ENCODE results near the gene PRR23E.

DNA sequence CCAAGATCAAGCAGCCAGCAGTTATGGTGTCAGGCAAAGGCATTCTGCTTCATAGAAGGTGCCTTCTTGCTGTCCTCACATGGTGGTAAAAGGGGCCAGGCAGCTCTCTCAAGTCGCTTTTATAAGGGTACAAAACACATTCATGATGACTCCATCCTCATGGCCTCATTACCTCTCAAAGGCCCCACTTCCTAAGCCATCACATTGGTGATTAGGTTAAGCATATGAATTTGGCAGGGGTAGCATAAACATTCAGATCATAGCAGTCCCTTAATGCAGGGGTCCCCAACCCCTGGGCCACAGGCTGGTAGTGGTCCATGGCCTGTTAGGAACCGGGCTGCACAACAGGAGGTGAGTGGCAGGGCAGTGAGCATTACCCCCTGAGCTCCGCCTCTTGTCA lies 42.8 kb downstream of the PRR23E start:
- TF ChIP-seq RAD21 (IDR thresholded peaks at IDR 0.05; ENCODE audit: low read length) (no peak), EP300 (IDR thresholded peaks at IDR 0.05; ENCODE audit: borderline replicate concordance in 1 of 2, low read depth in 1 of 2, low read length in 1 of 2) (no peak), EZH2phosphoT487 (IDR thresholded peaks at IDR 0.05; ENCODE audit: borderline replicate concordance, low read depth) (no peak), CHD2 (IDR thresholded peaks at IDR 0.05; ENCODE audit: low read length, partially characterized antibody) (no peak), JUND (IDR thresholded peaks at IDR 0.05) (no peak)
- TF ChIP-seq, protein P1, sequence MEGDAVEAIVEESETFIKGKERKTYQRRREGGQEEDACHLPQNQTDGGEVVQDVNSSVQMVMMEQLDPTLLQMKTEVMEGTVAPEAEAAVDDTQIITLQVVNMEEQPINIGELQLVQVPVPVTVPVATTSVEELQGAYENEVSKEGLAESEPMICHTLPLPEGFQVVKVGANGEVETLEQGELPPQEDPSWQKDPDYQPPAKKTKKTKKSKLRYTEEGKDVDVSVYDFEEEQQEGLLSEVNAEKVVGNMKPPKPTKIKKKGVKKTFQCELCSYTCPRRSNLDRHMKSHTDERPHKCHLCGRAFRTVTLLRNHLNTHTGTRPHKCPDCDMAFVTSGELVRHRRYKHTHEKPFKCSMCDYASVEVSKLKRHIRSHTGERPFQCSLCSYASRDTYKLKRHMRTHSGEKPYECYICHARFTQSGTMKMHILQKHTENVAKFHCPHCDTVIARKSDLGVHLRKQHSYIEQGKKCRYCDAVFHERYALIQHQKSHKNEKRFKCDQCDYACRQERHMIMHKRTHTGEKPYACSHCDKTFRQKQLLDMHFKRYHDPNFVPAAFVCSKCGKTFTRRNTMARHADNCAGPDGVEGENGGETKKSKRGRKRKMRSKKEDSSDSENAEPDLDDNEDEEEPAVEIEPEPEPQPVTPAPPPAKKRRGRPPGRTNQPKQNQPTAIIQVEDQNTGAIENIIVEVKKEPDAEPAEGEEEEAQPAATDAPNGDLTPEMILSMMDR (IDR thresholded peaks at IDR 0.05) = no peak
- TF ChIP-seq, protein P2, sequence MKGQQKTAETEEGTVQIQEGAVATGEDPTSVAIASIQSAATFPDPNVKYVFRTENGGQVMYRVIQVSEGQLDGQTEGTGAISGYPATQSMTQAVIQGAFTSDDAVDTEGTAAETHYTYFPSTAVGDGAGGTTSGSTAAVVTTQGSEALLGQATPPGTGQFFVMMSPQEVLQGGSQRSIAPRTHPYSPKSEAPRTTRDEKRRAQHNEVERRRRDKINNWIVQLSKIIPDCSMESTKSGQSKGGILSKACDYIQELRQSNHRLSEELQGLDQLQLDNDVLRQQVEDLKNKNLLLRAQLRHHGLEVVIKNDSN (IDR thresholded peaks at IDR 0.05; ENCODE audit: borderline replicate concordance, low read depth) = no peak
- TF ChIP-seq, protein P3, sequence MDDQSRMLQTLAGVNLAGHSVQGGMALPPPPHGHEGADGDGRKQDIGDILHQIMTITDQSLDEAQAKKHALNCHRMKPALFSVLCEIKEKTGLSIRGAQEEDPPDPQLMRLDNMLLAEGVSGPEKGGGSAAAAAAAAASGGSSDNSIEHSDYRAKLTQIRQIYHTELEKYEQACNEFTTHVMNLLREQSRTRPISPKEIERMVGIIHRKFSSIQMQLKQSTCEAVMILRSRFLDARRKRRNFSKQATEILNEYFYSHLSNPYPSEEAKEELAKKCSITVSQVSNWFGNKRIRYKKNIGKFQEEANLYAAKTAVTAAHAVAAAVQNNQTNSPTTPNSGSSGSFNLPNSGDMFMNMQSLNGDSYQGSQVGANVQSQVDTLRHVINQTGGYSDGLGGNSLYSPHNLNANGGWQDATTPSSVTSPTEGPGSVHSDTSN (IDR thresholded peaks at IDR 0.05) = no peak
- TF ChIP-seq, protein P4, sequence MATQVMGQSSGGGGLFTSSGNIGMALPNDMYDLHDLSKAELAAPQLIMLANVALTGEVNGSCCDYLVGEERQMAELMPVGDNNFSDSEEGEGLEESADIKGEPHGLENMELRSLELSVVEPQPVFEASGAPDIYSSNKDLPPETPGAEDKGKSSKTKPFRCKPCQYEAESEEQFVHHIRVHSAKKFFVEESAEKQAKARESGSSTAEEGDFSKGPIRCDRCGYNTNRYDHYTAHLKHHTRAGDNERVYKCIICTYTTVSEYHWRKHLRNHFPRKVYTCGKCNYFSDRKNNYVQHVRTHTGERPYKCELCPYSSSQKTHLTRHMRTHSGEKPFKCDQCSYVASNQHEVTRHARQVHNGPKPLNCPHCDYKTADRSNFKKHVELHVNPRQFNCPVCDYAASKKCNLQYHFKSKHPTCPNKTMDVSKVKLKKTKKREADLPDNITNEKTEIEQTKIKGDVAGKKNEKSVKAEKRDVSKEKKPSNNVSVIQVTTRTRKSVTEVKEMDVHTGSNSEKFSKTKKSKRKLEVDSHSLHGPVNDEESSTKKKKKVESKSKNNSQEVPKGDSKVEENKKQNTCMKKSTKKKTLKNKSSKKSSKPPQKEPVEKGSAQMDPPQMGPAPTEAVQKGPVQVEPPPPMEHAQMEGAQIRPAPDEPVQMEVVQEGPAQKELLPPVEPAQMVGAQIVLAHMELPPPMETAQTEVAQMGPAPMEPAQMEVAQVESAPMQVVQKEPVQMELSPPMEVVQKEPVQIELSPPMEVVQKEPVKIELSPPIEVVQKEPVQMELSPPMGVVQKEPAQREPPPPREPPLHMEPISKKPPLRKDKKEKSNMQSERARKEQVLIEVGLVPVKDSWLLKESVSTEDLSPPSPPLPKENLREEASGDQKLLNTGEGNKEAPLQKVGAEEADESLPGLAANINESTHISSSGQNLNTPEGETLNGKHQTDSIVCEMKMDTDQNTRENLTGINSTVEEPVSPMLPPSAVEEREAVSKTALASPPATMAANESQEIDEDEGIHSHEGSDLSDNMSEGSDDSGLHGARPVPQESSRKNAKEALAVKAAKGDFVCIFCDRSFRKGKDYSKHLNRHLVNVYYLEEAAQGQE (IDR thresholded peaks at IDR 0.05; ENCODE audit: low read depth, low read length) = no peak

Measured in SK-N-SH (cell line).